HG02884 (cell line): Measurements from ENCODE around the gene TMEM242.
"Not testable (repeated sequence)": the region's sequence is repeated elsewhere in the genome, so short reads cannot be mapped to it uniquely, and the experiment has no call there.

Source experiments
- ATAC-seq: cut with Tn5 transposase; IDR thresholded peaks from one replicate; pipeline ENCODE4 v1.9.1; 2021; ENCODE audit warnings: mild to moderate bottlenecking, moderate library complexity; ENCODE audit not compliant: unreplicated experiment

Gene TMEM242

DNA sequence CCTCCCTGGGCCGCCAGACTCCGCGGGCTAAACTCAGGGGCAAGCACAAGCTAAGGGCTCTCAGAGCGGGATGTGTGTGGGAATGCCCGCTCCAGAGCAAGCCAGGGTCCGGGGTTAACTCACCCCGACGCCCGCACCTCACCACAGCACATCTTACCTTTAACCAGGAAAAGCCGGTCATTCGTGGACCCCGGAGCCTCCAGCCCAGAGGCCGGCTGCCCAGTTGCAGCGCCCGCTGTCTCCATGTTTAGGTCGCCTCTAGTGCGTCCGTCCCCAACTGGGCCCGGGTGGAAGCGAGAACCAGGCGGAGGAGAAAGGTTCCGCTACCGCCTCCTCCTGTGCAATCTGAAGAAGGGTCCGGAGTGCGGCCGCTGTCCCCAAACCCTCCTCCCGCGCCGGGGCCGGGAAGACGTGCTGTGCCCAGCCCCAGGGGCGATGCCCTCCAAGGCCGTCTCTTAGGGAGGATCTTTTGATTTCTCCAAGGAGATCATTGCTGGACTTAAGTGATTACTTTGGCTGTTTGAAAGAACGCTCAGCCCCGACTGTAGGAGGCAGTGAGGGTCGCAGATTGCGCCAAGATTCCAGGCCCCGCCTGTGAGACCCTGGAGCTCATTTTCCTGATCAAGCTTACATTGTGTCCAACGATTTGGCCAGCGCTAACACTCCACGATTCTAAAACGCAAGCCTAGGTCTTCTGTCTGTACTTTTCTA, at the start of gene TMEM242:
TSS of gene TMEM242 (minus strand) at position 265 of the 711 bp plus-strand sequence. CDS start at position 245, 20 bp downstream.
- peak; percentile 87 for ATAC-seq

DNA sequence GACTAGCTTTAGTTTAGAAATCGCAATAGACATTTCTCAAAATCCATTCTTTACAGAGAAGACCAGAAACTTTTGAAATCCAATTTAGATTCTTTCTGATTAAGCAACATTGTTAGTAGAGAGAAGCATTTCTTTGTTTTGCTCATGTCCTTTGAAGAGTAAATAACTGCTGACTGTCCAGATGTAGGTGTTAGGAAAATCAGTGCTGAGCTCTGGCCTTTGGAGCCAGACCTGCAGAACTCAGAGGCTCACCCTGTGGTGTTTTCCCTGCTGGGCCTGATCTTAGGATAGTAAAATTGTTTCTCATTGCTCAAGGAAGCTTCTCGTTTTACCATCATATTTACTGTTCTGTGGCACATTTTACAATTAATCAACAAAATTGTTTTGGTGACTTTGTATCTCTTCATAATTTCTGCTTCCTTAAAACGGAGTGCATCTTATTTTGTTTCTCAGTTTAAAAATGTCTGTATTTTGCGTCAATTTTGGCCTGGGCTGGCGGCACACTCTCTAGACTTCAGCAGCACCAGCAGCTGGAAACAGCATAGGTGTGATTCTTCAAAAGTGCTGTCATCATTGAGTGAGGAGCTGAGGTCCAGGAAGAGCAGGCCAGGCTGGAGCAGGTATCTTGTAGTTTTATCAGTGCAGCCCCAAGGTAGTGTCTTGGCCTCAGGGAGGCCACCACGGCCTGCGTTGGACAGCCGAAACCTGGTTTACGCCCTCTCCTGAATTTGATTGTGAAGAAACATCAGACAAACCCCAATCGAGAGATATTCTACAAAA, 49.4 kb upstream of the TMEM242 start:
- no peak for ATAC-seq

DNA sequence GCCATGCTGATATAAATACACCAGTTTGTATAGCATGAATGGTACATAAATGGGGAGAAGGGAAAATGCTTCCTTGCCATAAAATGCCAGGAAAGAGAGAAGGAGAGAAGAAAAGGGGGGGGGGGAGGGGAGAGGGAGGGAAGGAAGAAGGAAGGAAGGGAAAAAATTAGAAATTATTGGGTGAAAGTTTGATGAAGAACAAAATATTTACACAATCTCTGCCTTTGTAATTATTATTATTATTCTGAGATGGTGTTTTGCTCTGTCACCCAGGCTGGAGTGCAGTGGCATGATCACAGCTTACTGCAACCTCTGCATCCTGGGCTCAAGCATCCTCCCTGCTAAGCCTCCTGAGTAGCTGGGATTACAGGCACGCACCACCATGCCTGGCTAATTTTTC, 47.4 kb upstream of the TMEM242 start:
- ATAC-seq, result no peak

DNA sequence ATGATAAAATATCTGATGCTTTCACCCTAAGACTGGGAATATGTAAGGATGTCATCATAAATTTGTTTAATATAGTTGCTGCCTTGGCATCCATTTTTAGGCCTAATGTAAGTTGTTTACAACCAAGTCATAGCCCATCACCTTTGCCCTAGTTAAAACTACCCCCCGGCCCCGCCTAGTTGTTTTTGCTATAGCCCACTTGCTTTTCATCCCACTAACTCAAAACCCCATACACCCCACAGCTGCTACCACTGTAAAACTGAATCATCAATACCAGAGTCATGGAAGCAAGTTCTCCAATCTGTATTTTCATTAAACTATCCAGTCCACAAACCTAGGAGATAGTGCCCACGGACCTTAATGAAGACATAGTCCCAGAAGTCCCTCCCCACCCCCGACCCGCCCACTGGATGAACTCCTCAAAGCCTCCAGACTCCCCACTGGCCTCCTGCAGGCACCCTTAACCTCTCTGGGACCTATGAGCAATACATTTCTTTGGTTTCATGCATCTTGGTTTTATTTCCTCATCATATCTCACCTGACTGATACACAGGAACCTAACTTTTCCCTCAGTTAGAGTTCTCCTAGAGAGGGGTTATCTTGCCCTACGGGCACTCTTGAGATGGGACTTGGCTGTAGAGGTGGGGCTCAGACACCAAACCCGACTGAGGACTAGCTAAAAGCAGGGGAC, 45.2 kb upstream of the TMEM242 start:
- ATAC-seq, result no peak

DNA sequence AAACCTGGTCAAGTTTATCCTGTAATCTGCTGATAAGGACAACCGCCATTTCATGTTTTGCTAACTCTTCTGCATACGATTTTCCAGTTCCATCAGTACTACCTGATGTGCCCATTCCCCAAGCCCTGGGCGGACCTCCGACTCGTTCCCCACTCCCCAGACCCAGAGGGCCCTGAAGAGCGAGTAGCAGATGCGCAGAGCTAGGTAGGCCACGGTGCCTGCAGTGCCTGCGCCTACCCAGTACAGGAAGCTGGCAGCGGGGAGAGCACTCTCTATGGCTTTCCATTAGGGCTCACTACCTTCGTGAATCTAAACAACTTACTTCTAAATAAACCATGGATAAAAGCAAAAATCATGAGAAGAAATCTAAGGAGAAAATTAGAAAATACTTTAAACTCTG, 43.3 kb upstream of the TMEM242 start:
- no peak for ATAC-seq

- ATAC-seq, result no peak
Measured at GRCh38 chr6:157364705-157365104, 41.4 kb upstream of the TMEM242 start.

DNA sequence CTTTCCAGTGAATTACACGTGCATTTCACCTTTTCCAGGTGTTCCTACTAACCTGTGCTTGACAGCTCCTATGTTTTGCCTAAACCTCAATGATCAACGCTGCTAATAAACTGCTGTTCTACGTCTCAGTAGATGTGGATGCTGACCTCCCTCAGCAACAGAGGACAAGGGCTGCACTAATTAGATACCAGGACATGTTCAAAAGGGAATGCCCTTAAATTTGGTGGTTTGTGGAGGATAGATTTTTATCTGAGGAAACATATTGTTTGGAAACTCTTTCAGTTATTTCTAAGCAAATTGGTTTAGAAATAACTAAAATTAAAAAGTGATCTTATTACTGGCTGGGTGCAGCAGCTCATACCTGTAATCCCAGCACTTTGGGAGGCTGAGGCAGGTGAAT, 38.6 kb upstream of the TMEM242 start:
- no peak for ATAC-seq

GRCh38 chr6:157358287-157358686, 35.0 kb upstream of the TMEM242 start:
- ATAC-seq, result no peak

GRCh38 chr6:157346373-157346772, 23.1 kb upstream of the TMEM242 start:
- no peak for ATAC-seq

DNA sequence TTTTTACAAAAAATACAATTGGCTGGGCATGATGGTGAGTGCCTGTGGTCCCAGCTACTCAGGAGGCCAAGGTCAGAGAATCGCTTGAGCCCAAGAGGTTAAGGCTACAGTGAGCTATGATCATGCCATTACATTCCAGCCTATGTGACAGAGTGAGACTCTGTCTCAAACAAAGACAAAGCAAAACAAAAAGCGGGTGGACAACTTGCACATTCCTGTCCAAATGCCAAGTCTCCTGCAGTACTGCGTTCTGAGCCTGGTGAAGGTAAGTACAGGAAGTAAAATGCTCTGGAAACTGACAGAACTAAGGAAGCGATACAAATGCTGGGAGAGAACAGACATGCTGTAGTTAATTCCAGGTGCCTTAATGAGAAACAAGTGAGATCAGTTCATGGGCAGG, 20.4 kb upstream of the TMEM242 start:
- no peak for ATAC-seq

DNA sequence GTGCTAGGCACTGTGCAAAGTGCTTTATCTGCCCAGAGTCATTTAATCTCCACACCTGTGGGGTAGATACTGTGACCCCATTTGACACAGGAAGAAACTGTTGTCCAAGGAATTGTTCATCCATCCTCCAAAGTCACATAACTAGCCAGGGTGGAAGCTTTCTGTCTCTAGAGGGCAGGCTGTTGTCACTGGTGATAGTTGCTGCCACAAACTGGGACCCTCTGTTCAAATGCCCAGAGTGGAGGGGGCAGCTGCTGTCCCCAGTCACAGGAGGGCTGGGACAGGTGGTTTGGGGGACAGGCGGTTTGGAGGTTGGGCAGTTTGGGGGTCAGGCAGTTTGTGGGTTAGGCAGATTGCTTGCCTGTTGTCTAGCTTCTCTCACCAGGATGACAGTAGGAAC, 16.1 kb upstream of the TMEM242 start:
- ATAC-seq, result no peak

DNA sequence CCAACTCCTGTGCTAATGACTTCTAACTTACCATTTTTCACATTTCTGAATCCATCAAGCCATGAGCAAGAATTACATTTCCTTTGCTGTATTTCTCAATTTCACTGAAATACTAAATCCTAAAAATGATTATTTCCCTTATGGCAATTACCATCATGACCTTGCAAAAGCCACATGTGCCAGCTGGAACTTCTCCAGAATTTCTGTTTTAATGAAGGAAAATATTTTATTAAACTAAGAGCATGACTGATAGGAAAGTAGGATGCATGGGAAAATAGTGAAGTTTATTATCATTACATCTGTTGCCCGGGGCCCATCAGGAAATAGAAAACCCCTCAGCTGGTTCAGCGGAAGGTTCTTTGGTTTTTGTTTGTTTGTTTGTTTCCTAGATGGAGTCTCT, 14.4 kb upstream of the TMEM242 start:
- no peak for ATAC-seq

DNA sequence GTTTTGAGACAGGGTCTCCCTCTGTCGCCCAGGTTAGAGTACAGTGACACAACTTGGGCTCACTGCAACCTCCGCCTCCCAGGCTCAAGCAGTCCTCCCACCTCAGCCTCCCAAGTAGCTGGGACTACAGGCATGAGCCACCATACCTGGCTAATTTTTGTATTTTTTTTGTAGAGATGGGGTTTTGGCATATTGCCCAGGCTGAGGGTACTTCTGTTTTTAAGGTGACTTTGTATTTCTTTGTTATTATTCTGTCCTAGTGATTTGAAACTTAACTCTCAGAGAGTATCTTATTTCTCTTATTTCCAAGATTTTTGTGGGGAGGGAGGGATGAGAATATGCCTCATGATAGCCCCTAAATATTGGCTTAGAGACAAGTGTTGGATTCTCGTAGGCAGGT, 14.0 kb upstream of the TMEM242 start:
- ATAC-seq, result not testable (repeated sequence)

GRCh38 chr6:157335829-157336228, 12.5 kb upstream of the TMEM242 start:
- no peak for ATAC-seq

DNA sequence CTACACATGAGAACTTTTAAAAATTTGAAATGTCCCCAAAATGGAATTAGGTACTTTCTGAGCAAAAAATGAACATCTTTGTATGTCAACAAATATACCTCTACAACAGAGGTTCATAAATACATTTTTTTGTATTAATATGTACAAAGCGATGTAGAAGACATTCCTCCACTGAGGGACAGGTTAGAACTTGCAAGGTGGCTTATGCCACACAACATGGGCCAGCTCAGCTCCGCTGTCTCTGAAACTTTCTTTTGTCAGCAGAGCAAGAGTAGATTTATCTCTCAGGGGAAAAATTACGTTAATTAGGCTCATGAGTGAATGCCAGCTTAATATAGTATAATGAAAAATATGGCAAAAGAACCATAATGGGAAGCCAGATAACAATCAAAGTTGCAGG, 10.6 kb upstream of the TMEM242 start:
- no peak for ATAC-seq

- no peak for ATAC-seq
Measured at GRCh38 chr6:157333537-157333936, 10.2 kb upstream of the TMEM242 start.

GRCh38 chr6:157332813-157333212, 9.5 kb upstream of the TMEM242 start:
- no peak for ATAC-seq

- ATAC-seq, result no peak
Measured at GRCh38 chr6:157330831-157331230, 7.5 kb upstream of the TMEM242 start.

DNA sequence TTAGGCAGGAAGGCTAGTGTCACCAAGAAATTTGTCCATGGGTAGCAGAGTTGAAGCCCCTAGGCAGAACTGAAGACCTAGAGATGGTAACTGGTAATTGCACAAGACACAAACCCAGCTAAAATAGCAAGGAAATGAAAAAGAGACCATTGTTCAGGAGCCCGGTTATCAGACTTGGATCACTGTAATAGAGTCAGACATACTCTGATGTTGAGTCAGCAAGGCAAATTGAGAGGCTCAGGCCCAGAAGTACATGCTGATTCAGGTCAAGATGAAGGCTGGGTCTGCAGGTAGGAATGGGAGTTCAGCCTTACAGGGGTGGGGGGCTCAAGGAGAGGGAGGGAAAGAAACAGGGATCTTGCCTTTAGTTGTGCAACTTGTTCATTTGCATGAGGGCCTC, 6.5 kb upstream of the TMEM242 start:
- ATAC-seq, result no peak

GRCh38 chr6:157328108-157328692, 4.9 kb upstream of the TMEM242 start:
- ATAC-seq, result no peak

DNA sequence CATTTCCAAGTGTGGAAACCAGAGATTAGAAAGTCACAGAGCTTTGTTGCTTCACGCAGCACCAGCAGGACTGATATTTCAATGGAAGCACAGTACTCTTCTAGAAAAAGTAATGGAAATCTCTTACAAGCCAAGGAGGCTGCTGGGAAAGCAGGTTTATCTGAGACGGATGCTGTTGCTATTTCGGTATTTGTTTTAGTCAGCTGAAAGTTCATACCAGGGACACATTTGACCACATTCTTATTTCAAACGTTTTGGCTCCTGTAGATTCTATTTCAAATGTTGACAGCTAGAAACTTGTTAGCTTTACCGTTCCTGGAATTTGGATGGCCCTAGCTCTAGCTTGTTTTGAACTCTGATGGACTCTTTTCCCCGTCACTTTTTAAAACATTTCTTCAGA, 3.7 kb upstream of the TMEM242 start:
- ATAC-seq, result no peak
